22Rv1 (cell line): ENCODE measurements around the gene IFI44L.
A peak's percentile ranks its signal among the peaks of the same experiment; 100 is the strongest.

Experiments
- H3K27ac ChIP-seq: fragments of 450-650 bp; 2 replicates; pipeline ENCODE4 v1.5.1; 2017
- CTCF ChIP-seq: fragments of 450-650 bp; IDR thresholded peaks from 2 replicates; pipeline ENCODE4 v1.5.1; 2017; ENCODE audit warnings: mild to moderate bottlenecking
- ZFX ChIP-seq: fragments of 450-650 bp; IDR thresholded peaks from 2 replicates; pipeline ENCODE4 v1.6.1; 2017; ENCODE audit warnings: antibody characterized with exemption, borderline replicate concordance

The IFI44L gene

GRCh38 chr1:78678324-78678723 is 58.1 kb downstream of the IFI44L start:
- no peak overlapping the region for H3K27ac ChIP-seq
- TF ChIP-seq ZFX: no peak
- no peak for TF ChIP-seq CTCF

GRCh38 chr1:78681265-78681664 is 61.0 kb downstream of the IFI44L start:
- TF ChIP-seq ZFX: no peak
- no peak for TF ChIP-seq CTCF
- no peak overlapping the region for H3K27ac ChIP-seq

GRCh38 chr1:78682496-78682895 is 62.2 kb downstream of the IFI44L start:
- TF ChIP-seq ZFX (no peak), CTCF (no peak)

GRCh38 chr1:78683079-78683478 is 62.8 kb downstream of the IFI44L start:
- TF ChIP-seq CTCF: no peak
- no peak for TF ChIP-seq ZFX
- H3K27ac ChIP-seq: no peak overlapping the region

More at GRCh38 chr1:78682496-78682895, 62.2 kb downstream of the IFI44L start:
- no peak overlapping the region for H3K27ac ChIP-seq

- no peak overlapping the region for H3K27ac ChIP-seq
- TF ChIP-seq CTCF: no peak
- no peak for TF ChIP-seq ZFX
These were observed 67.1 kb downstream of the IFI44L start for GRCh38 chr1:78687315-78687714.

- H3K27ac ChIP-seq: no peak overlapping the region
- TF ChIP-seq ZFX: no peak
- TF ChIP-seq CTCF: no peak
These were observed 67.7 kb downstream of the IFI44L start for GRCh38 chr1:78687914-78688313.

- TF ChIP-seq ZFX (no peak), CTCF (peak; percentile 38)
- H3K27ac ChIP-seq: no peak overlapping the region
These were observed 68.4 kb downstream of the IFI44L start for GRCh38 chr1:78688697-78689096.
